ENCODE measurements around the gene DENND1A. TPM values are rescaled to one million over a fixed set of nuclear protein-coding genes. Genes with fewer than 3 reads are reported as not detected.

Gene DENND1A
- total and polyA plus RNA-seq, 4 donors = 7.9 to 22.0 (median 13.9) TPM

GRCh38 chr9:123663529-123663928 is 266.4 kb downstream of the DENND1A start:
- H3K9ac ChIP-seq (ENCODE audit: low read depth in 1 of 2, low read length in 2 of 2) = no peak overlapping the region
- TF ChIP-seq FOXA2 (IDR thresholded peaks at IDR 0.05) = no peak
- TF ChIP-seq RAD21 (IDR thresholded peaks at IDR 0.05) = no peak
- no peak for TF ChIP-seq ZBTB33 (IDR thresholded peaks at IDR 0.05)
- no peak for TF ChIP-seq RXRA (IDR thresholded peaks at IDR 0.05)
- TF ChIP-seq EGR1 (IDR thresholded peaks at IDR 0.05; ENCODE audit: low read depth in 2 of 2) = no peak
- no peak for TF ChIP-seq ATF3 (IDR thresholded peaks at IDR 0.05)
- TF ChIP-seq HNF4A (conservative IDR thresholded peaks at IDR 0.05) = no peak
- no peak for TF ChIP-seq NR2F2 (IDR thresholded peaks at IDR 0.05)
- no peak for TF ChIP-seq SP1 (IDR thresholded peaks at IDR 0.05)
- TF ChIP-seq REST (IDR thresholded peaks at IDR 0.05) = no peak
- no peak for TF ChIP-seq CTCF (IDR thresholded peaks at IDR 0.05; ENCODE audit: low read depth, low read length, missing input control)
- no peak for TF ChIP-seq MAX (IDR thresholded peaks at IDR 0.05)
- TF ChIP-seq JUND (IDR thresholded peaks at IDR 0.05) = no peak
- no peak for TF ChIP-seq YY1 (IDR thresholded peaks at IDR 0.05)
- no peak for TF ChIP-seq GABPA (IDR thresholded peaks at IDR 0.05 in 1 of 2, conservative IDR thresholded peaks at IDR 0.05 in 1 of 2)
- TF ChIP-seq TAF1 (conservative IDR thresholded peaks at IDR 0.05) = no peak
- TF ChIP-seq FOXA1 (IDR thresholded peaks at IDR 0.05) = no peak
- peaks cover 0 to 4% (median 0%) of the 10 kb centered on the region in 4 donors for H3K9me3 ChIP-seq (ENCODE audit: control insufficient read depth in 4 of 4, low read length in 3 of 4)
- H3K27ac ChIP-seq (ENCODE audit: low read depth in 1 of 2, low read length in 2 of 2) = no peak overlapping the region
- H3K4me3 ChIP-seq (ENCODE audit: low read depth in 1 of 3, low read length in 3 of 3) = no peak overlapping the region
- 100% methylated on average over 1 of the region's 1 CpG for WGBS
- DNase-seq (ENCODE audit: low spot score) = no peak
- no peaks in the 10 kb centered on the region for H3K27me3 ChIP-seq (ENCODE audit: control insufficient read depth in 4 of 4, insufficient read depth in 4 of 4, low read length in 3 of 4)
- H3K36me3 ChIP-seq (ENCODE audit: control insufficient read depth in 4 of 4, insufficient read depth in 3 of 4, low read depth in 1 of 4, low read length in 3 of 4) = peaks cover 0 to 21% (median 3%) of the 10 kb centered on the region in 4 donors
- no peaks in the 10 kb centered on the region for H3K4me1 ChIP-seq (ENCODE audit: control insufficient read depth in 4 of 4, insufficient read depth in 4 of 4, low read length in 3 of 4)
